Lower leg skin (tissue), 4 donors: ENCODE data around the gene PCDH9. TPM values are rescaled to one million over a fixed set of nuclear protein-coding genes. Genes with fewer than 3 reads are reported as not detected.

ENCODE experiments used
- DNase-seq, 2 donors: peaks; one replicate each; pipeline ENCODE4 v3.0.0-alpha.2; 2019; ENCODE audit warnings: low spot score in 2 of 2
- H3K4me3 ChIP-seq: fragments of 200-600 bp; sonication (generic); 2 replicates; pipeline ENCODE4 v1.5.1; 2017; ENCODE audit warnings: mild to moderate bottlenecking, low read depth; ENCODE audit not compliant: poor library complexity, severe bottlenecking
- POLR2A ChIP-seq, 2 donors: fragments of 450-650 bp; IDR thresholded peaks; one replicate each; pipeline ENCODE4 v1.6.1; 2016 to 2017; ENCODE audit warnings: antibody characterized with exemption in 2 of 2, mild to moderate bottlenecking in 1 of 2, moderate library complexity in 1 of 2
- WGBS, 2 donors: methylation state at CpG; one replicate each; pipeline ENCODE4 v1.1.5; 2018; 5-methylcytosine and 5-hydroxymethylcytosine counted together
- intact Hi-C: fragments of 100-400 bp; cut with DNase I; formaldehyde crosslinking; loops from one replicate; pipeline ENCODE4 v1.15.0; 2023; ENCODE audit warnings: low total_unique reads
- total RNA-seq, 4 donors: library from RNA; depleted of rRNA; stranded (reverse); fragments of >200 nt; gene quantifications; one replicate each; pipeline ENCODE4 v1.1.0, GENCODE V29; 2016
- TF ChIP-seq, protein P1 (sequence below), 3 donors: fragments of 450-650 bp; IDR thresholded peaks; one replicate each; pipeline ENCODE4 v1.5.1; 2016; ENCODE audit warnings: antibody characterized with exemption in 3 of 3, mild to moderate bottlenecking in 3 of 3, moderate library complexity in 2 of 3

PCDH9 gene
- total RNA-seq, 4 donors from 2014 or later: 0.21 to 0.84 (median 0.36) TPM

GRCh38 chr13:66560189-66560588 is 669.9 kb downstream of the PCDH9 start:
- DNase-seq: no peak
- 49 to 75% methylated on average over 3 of the region's 3 CpGs for whole genome bisulfite sequencing, 2 donors
- TF ChIP-seq, protein P1, sequence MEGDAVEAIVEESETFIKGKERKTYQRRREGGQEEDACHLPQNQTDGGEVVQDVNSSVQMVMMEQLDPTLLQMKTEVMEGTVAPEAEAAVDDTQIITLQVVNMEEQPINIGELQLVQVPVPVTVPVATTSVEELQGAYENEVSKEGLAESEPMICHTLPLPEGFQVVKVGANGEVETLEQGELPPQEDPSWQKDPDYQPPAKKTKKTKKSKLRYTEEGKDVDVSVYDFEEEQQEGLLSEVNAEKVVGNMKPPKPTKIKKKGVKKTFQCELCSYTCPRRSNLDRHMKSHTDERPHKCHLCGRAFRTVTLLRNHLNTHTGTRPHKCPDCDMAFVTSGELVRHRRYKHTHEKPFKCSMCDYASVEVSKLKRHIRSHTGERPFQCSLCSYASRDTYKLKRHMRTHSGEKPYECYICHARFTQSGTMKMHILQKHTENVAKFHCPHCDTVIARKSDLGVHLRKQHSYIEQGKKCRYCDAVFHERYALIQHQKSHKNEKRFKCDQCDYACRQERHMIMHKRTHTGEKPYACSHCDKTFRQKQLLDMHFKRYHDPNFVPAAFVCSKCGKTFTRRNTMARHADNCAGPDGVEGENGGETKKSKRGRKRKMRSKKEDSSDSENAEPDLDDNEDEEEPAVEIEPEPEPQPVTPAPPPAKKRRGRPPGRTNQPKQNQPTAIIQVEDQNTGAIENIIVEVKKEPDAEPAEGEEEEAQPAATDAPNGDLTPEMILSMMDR (IDR thresholded peaks at IDR 0.05): no peak
- TF ChIP-seq POLR2A (IDR thresholded peaks at IDR 0.05): no peak

DNA sequence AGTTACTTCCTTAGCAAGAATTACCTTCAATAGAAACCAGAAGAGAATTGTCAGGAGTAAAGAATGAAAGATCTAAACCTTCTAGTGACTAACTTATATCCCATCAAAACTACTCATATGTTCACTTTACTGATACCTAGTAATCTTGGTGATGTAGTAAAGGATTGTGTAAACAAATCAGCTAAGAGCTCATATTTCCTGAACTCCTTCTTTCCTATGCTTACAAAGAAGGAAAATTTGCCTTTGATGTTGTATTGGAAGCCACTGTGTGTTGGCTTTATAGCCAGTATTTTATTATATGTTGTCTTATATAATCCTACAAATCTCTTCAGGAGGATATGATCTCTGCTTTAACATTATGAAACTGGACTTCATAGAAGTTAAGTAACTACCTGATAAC is 671.0 kb downstream of the PCDH9 start:
- no peak for DNase-seq
- TF ChIP-seq, protein P1 (IDR thresholded peaks at IDR 0.05): no peak
- no peak for TF ChIP-seq POLR2A (IDR thresholded peaks at IDR 0.05)
- intact Hi-C loops: no loop called here
- no peak overlapping the region for H3K4me3 ChIP-seq

More at GRCh38 chr13:66560189-66560588, 669.9 kb downstream of the PCDH9 start:
- intact Hi-C loops: no loop called here
- no peak overlapping the region for H3K4me3 ChIP-seq

DNA sequence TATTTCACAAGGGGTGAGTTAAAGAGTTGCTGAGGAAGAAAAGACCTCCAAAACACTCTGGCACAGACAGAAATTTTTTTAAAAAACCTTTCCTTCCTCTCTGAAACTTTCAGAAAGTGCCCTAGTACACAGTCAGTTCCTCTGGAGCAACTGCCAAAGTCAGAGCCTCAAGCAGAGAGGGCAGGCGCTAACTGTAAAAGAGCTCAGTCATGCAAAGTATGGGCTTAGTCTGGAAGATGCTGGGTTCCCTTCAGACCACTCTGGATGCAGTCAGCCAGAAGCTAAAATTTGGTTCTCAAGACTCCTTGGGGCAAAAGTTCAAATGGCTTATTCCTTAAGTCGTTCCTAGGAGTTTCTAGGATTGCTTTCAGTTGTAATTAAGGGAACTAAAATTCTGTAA is 671.6 kb downstream of the PCDH9 start:
- no peak overlapping the region for H3K4me3 ChIP-seq
- TF ChIP-seq POLR2A (IDR thresholded peaks at IDR 0.05): no peak
- TF ChIP-seq, protein P1 (IDR thresholded peaks at IDR 0.05): no peak
- intact Hi-C loops: no loop called here
- WGBS, 2 donors: 73 to 79% methylated on average over 2 of the region's 2 CpGs
- DNase-seq: no peak

GRCh38 chr13:66557357-66557756 is 672.8 kb downstream of the PCDH9 start:
- no peak overlapping the region for H3K4me3 ChIP-seq
- TF ChIP-seq, protein P1 (IDR thresholded peaks at IDR 0.05): no peak
- TF ChIP-seq POLR2A (IDR thresholded peaks at IDR 0.05): no peak
- DNase-seq: no peak
- intact Hi-C loops: no loop called here
- 65 to 66% methylated on average over 3 of the region's 3 CpGs for WGBS, 2 donors

DNA sequence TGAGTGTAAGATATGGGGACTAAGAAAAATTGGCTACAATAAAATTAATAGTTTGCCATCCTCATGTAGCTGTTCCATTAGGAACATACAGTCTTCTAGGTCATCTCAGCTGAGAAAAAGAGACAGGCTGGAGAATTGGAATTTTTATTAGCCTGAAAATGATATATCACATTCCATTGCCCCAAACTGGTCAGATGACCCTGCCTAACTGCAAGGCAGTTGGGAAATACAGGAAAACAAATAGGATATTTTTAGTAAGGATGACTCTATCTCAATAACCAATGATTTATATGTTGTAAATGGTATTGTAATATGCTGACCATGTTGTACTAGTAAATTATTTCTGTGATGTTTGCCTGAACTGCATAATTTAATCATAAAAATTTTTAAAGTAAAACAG is 673.8 kb downstream of the PCDH9 start:
- no peak for DNase-seq
- intact Hi-C loops: no loop called here
- no peak overlapping the region for H3K4me3 ChIP-seq
- no peak for TF ChIP-seq POLR2A (IDR thresholded peaks at IDR 0.05)
- TF ChIP-seq, protein P1 (IDR thresholded peaks at IDR 0.05): no peak

DNA sequence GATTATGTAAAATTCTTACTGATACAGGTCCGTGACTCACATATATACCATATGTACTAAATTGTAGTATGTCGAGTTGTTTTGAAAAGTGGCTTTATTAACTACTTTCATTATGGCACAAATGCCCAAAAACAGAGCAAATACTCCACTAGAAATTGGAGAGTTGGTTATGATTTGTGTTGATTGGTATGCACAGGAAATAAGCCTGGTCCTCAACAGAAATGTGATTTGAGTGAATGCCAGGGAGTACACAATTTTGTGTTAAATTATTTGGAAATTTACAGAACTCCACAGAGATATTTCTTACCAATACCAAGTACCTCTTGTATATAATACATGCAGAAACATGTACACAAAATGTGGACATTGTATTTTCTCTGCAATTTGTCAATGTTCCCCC is 676.7 kb downstream of the PCDH9 start:
- no peak for DNase-seq
- intact Hi-C loops: no loop called here
- TF ChIP-seq POLR2A (IDR thresholded peaks at IDR 0.05): no peak
- TF ChIP-seq, protein P1 (IDR thresholded peaks at IDR 0.05): no peak
- WGBS, 2 donors: 87 to 89% methylated on average over 2 of the region's 2 CpGs
- no peak overlapping the region for H3K4me3 ChIP-seq
